Astrocyte (in vitro differentiated cells and primary cell): ENCODE results near the gene DNAJB2. TPM values are rescaled to one million over a fixed set of nuclear protein-coding genes. Genes with fewer than 3 reads are reported as not detected.

ENCODE experiments used
- DNase-seq: peaks from one replicate; pipeline ENCODE4 v3.0.0-alpha.2; 2010; ENCODE audit warnings: low read depth
- FAIRE-seq: peaks from 2 replicates; lab custom pipeline; 2011; peaks lifted over from hg19 to GRCh38; lab: Jason Lieb, UNC
- H2AFZ ChIP-seq: 2 replicates; pipeline ENCODE4 v1.6.0; 2012; ENCODE audit warnings: low read depth, low read length, inconsistent platforms
- H3K27ac ChIP-seq: 2 replicates; pipeline ENCODE4 v1.5.1; 2011; ENCODE audit warnings: low read depth, low read length, inconsistent platforms
- H3K27me3 ChIP-seq: 2 replicates; pipeline ENCODE4 v1.6.0; 2011; ENCODE audit warnings: low read length, inconsistent platforms; ENCODE audit not compliant: insufficient read depth
- H3K36me3 ChIP-seq: 2 replicates; pipeline ENCODE4 v1.5.1; 2011; ENCODE audit warnings: low read length, inconsistent platforms; ENCODE audit not compliant: insufficient read depth
- H3K4me1 ChIP-seq: 2 replicates; pipeline ENCODE4 v1.5.1; 2011; ENCODE audit warnings: low read length, inconsistent platforms; ENCODE audit not compliant: insufficient read depth
- H3K4me2 ChIP-seq: 2 replicates; pipeline ENCODE4 v1.6.0; 2012; ENCODE audit warnings: low read length, inconsistent platforms
- H3K4me3 ChIP-seq: 2 replicates; pipeline ENCODE4 v1.5.1; 2011; ENCODE audit warnings: low read depth, mild to moderate bottlenecking, low read length, inconsistent platforms; ENCODE audit not compliant: insufficient read depth
- H3K79me2 ChIP-seq: 2 replicates; pipeline ENCODE4 v1.6.0; 2012; ENCODE audit warnings: mild to moderate bottlenecking, low read length, inconsistent platforms; ENCODE audit not compliant: insufficient read depth
- H3K9ac ChIP-seq: 2 replicates; pipeline ENCODE4 v1.6.0; 2012; ENCODE audit warnings: mild to moderate bottlenecking, low read length, inconsistent platforms
- H3K9me3 ChIP-seq: 2 replicates; pipeline ENCODE4 v1.5.1; 2012; ENCODE audit warnings: low read depth, mild to moderate bottlenecking, low read length, inconsistent platforms; ENCODE audit not compliant: insufficient read depth
- H4K20me1 ChIP-seq: 2 replicates; pipeline ENCODE4 v1.6.0; 2012; ENCODE audit warnings: low read length, inconsistent platforms; ENCODE audit not compliant: insufficient read depth
- H3K27ac Mint-ChIP-seq: one replicate; pipeline ENCODE4 v1.8.0; 2021; ENCODE audit warnings: mild to moderate bottlenecking, mixed read lengths; ENCODE audit not compliant: unreplicated experiment
- H3K27me3 Mint-ChIP-seq: one replicate; pipeline ENCODE4 v1.8.0; 2021; ENCODE audit warnings: low read depth, mixed read lengths; ENCODE audit not compliant: unreplicated experiment
- H3K36me3 Mint-ChIP-seq: one replicate; pipeline ENCODE4 v1.8.0; 2021; ENCODE audit warnings: low read depth, mixed read lengths; ENCODE audit not compliant: unreplicated experiment
- H3K4me1 Mint-ChIP-seq: one replicate; pipeline ENCODE4 v1.8.0; 2021; ENCODE audit warnings: low read depth, mixed read lengths; ENCODE audit not compliant: unreplicated experiment
- H3K4me3 Mint-ChIP-seq: one replicate; pipeline ENCODE4 v1.8.0; 2021; ENCODE audit warnings: mild to moderate bottlenecking, moderate library complexity, mixed read lengths; ENCODE audit not compliant: unreplicated experiment
- H3K9me3 Mint-ChIP-seq: one replicate; pipeline ENCODE4 v1.8.0; 2021; ENCODE audit warnings: mild to moderate bottlenecking, mixed read lengths; ENCODE audit not compliant: unreplicated experiment
- EZH2 ChIP-seq: IDR thresholded peaks from 2 replicates; pipeline ENCODE4 v1.6.1; 2012; ENCODE audit warnings: mild to moderate bottlenecking, low read length, inconsistent platforms; ENCODE audit not compliant: insufficient read depth
- total RNA-seq: library from RNA; stranded (reverse); gene quantifications from 2 replicates; pipeline ENCODE4 v1.2.1, GENCODE V29; 2021
- TF ChIP-seq, protein P1 (sequence below): IDR thresholded peaks from 2 replicates; pipeline ENCODE4 v1.5.1; 2011; ENCODE audit warnings: low read depth, mild to moderate bottlenecking, inconsistent platforms, low read length, moderate library complexity; ENCODE audit not compliant: insufficient read depth

DNAJB2 gene
- total RNA-seq, 1 donor from 2014 or later: 53.9 TPM

DNA sequence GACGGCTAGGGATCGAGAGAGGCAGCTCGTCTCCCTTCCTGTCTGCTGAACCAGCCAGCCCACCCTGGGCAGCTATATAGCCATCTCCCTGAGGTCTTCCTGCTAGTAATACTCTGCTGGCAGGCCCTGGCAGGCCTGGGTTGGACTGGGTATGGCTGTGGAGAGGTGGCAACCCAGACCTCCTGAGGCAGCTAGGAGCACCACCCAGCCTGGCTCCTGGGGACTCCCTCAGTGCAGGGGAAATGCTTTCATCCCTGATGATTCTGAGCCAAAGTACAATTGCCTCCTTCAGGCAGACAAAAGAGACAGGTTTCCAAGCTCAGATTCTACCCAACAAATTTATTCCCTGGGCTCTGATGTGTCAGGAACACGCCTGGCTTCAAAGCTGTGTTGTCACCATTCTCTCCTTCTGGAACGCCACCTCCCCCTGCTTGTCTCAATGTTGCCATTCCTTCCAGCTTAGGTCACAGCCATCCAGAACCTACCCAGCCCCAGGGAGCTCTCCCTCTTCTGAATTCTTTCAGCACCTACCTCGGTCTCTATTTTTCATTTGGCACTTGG, 4.7 kb upstream of the DNAJB2 start:
- peak overlapping the region; percentile 79 for H3K4me2 ChIP-seq
- H3K4me1 ChIP-seq: peaks cover 33% of the 10 kb centered on the region
- H3K36me3 ChIP-seq: no peaks in the 10 kb centered on the region
- no peaks in the 10 kb centered on the region for H3K36me3 Mint-ChIP-seq
- no peaks in the 10 kb centered on the region for H3K27me3 ChIP-seq
- no peaks in the 10 kb centered on the region for H4K20me1 ChIP-seq
- peaks cover 31% of the 10 kb centered on the region for H3K4me1 Mint-ChIP-seq
- H3K9me3 Mint-ChIP-seq: no peaks in the 10 kb centered on the region
- H3K27me3 Mint-ChIP-seq: peaks cover under 1% of the 10 kb centered on the region
- no peaks in the 10 kb centered on the region for H3K9me3 ChIP-seq
- DNase-seq: peak; percentile 83
- FAIRE-seq: peak; percentile 86
- peak overlapping the region; percentile 83 for H3K9ac ChIP-seq
- H3K4me3 Mint-ChIP-seq: peak overlapping the region; percentile 58
- no peaks in the 10 kb centered on the region for H3K79me2 ChIP-seq
- no peak for TF ChIP-seq EZH2
- TF ChIP-seq, protein P1, sequence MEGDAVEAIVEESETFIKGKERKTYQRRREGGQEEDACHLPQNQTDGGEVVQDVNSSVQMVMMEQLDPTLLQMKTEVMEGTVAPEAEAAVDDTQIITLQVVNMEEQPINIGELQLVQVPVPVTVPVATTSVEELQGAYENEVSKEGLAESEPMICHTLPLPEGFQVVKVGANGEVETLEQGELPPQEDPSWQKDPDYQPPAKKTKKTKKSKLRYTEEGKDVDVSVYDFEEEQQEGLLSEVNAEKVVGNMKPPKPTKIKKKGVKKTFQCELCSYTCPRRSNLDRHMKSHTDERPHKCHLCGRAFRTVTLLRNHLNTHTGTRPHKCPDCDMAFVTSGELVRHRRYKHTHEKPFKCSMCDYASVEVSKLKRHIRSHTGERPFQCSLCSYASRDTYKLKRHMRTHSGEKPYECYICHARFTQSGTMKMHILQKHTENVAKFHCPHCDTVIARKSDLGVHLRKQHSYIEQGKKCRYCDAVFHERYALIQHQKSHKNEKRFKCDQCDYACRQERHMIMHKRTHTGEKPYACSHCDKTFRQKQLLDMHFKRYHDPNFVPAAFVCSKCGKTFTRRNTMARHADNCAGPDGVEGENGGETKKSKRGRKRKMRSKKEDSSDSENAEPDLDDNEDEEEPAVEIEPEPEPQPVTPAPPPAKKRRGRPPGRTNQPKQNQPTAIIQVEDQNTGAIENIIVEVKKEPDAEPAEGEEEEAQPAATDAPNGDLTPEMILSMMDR: no peak
- H3K27ac ChIP-seq: peak overlapping the region; percentile 97
- H3K4me3 ChIP-seq: peak overlapping the region; percentile 8
- peak overlapping the region; percentile 98 for H3K27ac Mint-ChIP-seq
- H2AFZ ChIP-seq: peak overlapping the region; percentile 35

DNA sequence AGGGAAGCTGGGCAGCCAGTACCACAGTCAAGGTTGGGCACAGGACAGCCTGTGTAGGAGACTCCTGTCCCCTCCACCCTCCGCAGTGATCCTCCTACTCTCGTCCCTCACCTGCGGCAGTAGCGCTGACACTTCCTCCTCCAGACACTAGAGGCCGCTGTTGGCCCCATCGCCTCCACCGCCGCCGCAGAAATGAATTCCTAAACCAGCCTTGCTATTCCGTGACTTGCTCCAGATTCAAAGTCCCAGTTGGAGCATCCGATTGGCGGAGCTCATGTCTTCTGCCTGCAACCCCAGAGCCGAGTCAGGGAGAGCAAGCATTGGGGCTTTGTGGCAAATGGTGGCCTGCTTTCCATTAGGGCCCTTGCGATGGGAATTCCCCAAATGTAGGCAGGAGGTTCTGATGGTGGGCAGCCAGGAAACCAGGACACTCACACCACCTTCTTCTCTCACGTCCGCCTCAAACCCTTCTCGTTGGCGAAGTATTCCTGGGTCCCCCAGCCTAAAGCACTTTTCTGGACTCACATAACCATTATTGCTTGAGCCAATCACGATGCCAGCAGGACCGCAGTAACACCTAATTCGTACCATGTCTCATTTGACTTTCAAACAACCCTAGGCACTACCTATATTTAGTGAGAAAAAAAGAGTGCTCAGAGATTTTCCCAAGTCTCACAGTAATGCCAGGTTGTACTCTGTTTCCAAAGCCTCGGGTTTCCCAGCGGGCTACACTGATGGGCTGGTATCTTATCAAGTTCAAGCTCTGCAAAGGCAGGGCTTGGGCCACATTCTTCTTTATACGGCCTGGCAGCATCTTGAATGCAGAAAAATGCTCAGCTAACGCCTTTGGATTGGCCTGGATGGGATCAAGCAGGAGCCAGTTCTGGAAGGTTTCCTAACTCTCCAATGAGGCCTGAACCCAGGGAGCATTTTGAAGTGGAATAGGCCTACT, 1.2 kb upstream of the DNAJB2 start:
- no peaks in the 10 kb centered on the region for H3K27me3 Mint-ChIP-seq
- peak overlapping the region; percentile 98 for H3K27ac Mint-ChIP-seq
- no peaks in the 10 kb centered on the region for H3K27me3 ChIP-seq
- peak overlapping the region; percentile 83 for H3K9ac ChIP-seq
- peaks cover 13% of the 10 kb centered on the region for H3K79me2 ChIP-seq
- H3K4me2 ChIP-seq: peak overlapping the region; percentile 76
- peak overlapping the region; percentile 64 for H2AFZ ChIP-seq
- H3K9me3 ChIP-seq: no peaks in the 10 kb centered on the region
- H3K9me3 Mint-ChIP-seq: no peaks in the 10 kb centered on the region
- H3K36me3 ChIP-seq: no peaks in the 10 kb centered on the region
- H4K20me1 ChIP-seq: peaks cover 4% of the 10 kb centered on the region
- peak overlapping the region; percentile 92 for H3K27ac ChIP-seq
- H3K4me3 ChIP-seq: peak overlapping the region; percentile 22
- H3K4me1 ChIP-seq: peaks cover 42% of the 10 kb centered on the region
- H3K36me3 Mint-ChIP-seq: peaks cover 12% of the 10 kb centered on the region
- DNase-seq (peak; percentile 60), FAIRE-seq (peak; percentile 20)
- H3K4me1 Mint-ChIP-seq: peaks cover 48% of the 10 kb centered on the region
- TF ChIP-seq, protein P1: peak; percentile 78
- no peak for TF ChIP-seq EZH2
- H3K4me3 Mint-ChIP-seq: peak overlapping the region; percentile 64
